Measurements from ENCODE around the gene GALNTL6. TPM values are rescaled to one million over a fixed set of nuclear protein-coding genes. Genes with fewer than 3 reads are reported as not detected.

The GALNTL6 gene
- total and polyA plus RNA-seq, 2 donors (not counting 1 experiment from before 2014, with no cell fraction given), result 0.99 to 1.1 TPM

DNA sequence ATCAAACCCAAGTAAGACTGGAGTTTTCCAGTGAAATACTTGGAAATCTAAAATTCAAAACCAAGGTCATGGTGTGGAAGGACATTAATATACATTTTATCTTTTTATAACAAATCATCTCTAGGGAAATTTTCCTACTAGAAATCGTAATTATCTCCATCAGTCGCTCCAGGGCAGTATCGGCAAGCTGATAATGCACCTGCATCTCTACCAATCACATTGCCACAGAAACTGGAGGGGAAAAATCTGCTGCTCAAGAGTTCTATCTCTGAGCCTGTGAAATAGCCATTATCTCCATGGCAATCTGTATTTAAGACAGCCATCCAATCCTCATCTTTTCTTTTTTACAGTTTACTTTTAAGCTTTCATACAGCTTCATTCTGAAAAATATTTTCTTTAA is 817.1 kb downstream of the GALNTL6 start:
- Histone ChIP-seq H3K79me2 (ENCODE audit: control insufficient read depth, insufficient read depth, low read length) (no peaks in the 10 kb centered on the region), H2AFZ (ENCODE audit: insufficient read depth, low read depth, low read length, poor library complexity, severe bottlenecking) (no peak overlapping the region), H3K9me3 (ENCODE audit: control extremely low read depth in 1 of 3, control insufficient read depth in 2 of 3, insufficient read depth in 1 of 3, low read length in 2 of 3) (peaks cover 0 to 3% (median 0%) of the 10 kb centered on the region in 3 donors), H3K27ac (ENCODE audit: low read length in 2 of 2) (no peak overlapping the region), H4K20me1 (ENCODE audit: control insufficient read depth, insufficient read depth, low read length, poor library complexity, severe bottlenecking) (no peaks in the 10 kb centered on the region), H3K27me3 (replicated peaks in 1 of 4; ENCODE audit: control extremely low read depth in 1 of 4, control insufficient read depth in 3 of 4, insufficient read depth in 4 of 4, low read length in 3 of 4) (no peaks in the 10 kb centered on the region), H3K4me3 (ENCODE audit: control extremely low read depth in 1 of 5, extremely low read depth in 1 of 5, insufficient read depth in 1 of 5, low read depth in 2 of 5, low read length in 4 of 5) (no peak overlapping the region), H3K9ac (ENCODE audit: low read length) (no peak overlapping the region), H3K4me2 (replicated peaks; ENCODE audit: low read depth, low read length, poor library complexity, severe bottlenecking) (no peak overlapping the region), H3K4me1 (ENCODE audit: control insufficient read depth in 2 of 2, insufficient read depth in 2 of 2, low read length in 2 of 2) (no peaks in the 10 kb centered on the region), H3K36me3 (replicated peaks in 1 of 2; ENCODE audit: control extremely low read depth in 1 of 2, control insufficient read depth in 1 of 2, extremely low read depth in 1 of 2, insufficient read depth in 2 of 2, low read length in 1 of 2) (no peaks in the 10 kb centered on the region)
- 88% methylated on average over 3 of the region's 3 CpGs for WGBS (ENCODE audit: insufficient coverage)
- ChIA-PET POLR2A (no interaction called here), CTCF (no interaction called here)
- ATAC-seq (ENCODE audit: low read depth) (no peak), DNase-seq (no peak)
- H3K4me1 Mint-ChIP-seq, result no peaks in the 10 kb centered on the region
- H3K9me3 Mint-ChIP-seq (ENCODE audit: insufficient read depth), result peaks cover 3% of the 10 kb centered on the region
- no peak overlapping the region for H3K4me3 Mint-ChIP-seq
- TF ChIP-seq, protein P1, sequence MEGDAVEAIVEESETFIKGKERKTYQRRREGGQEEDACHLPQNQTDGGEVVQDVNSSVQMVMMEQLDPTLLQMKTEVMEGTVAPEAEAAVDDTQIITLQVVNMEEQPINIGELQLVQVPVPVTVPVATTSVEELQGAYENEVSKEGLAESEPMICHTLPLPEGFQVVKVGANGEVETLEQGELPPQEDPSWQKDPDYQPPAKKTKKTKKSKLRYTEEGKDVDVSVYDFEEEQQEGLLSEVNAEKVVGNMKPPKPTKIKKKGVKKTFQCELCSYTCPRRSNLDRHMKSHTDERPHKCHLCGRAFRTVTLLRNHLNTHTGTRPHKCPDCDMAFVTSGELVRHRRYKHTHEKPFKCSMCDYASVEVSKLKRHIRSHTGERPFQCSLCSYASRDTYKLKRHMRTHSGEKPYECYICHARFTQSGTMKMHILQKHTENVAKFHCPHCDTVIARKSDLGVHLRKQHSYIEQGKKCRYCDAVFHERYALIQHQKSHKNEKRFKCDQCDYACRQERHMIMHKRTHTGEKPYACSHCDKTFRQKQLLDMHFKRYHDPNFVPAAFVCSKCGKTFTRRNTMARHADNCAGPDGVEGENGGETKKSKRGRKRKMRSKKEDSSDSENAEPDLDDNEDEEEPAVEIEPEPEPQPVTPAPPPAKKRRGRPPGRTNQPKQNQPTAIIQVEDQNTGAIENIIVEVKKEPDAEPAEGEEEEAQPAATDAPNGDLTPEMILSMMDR (IDR thresholded peaks at IDR 0.05), result no peak
- intact Hi-C loops (cut with micrococcal nuclease), result no loop called here
- H3K27me3 Mint-ChIP-seq, result no peaks in the 10 kb centered on the region
- H3K27ac Mint-ChIP-seq, result no peak overlapping the region

DNA sequence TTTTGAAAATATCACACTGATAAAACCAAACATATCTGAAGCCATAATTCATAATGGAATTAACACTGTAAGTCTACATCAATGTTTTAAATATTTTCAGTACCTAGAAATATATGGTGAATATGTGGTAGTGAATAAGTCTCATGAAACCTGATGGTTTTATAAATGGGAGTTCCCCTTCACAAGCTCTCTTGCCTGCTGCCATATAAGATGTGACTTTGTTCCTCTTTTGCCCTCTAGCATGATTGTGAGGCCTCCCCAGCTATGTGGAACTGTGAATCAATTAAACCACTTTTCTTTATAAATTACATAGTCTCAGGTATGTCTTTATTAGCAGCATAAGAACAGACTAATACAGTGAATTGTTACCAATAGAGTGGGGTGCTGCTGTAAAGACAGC is 818.6 kb downstream of the GALNTL6 start:
- intact Hi-C loops (cut with micrococcal nuclease), result no loop called here
- H3K27me3 ChIP-seq (replicated peaks in 1 of 4; ENCODE audit: control extremely low read depth in 1 of 4, control insufficient read depth in 3 of 4, insufficient read depth in 4 of 4, low read length in 3 of 4), result no peaks in the 10 kb centered on the region
- no peak overlapping the region for H2AFZ ChIP-seq (ENCODE audit: insufficient read depth, low read depth, low read length, poor library complexity, severe bottlenecking)
- H3K4me3 ChIP-seq (ENCODE audit: control extremely low read depth in 1 of 5, extremely low read depth in 1 of 5, insufficient read depth in 1 of 5, low read depth in 2 of 5, low read length in 4 of 5), result no peak overlapping the region
- DNase-seq (no peak), ATAC-seq (ENCODE audit: low read depth) (no peak)
- Mint-ChIP-seq H3K27ac (no peak overlapping the region), H3K4me1 (no peaks in the 10 kb centered on the region), H3K9me3 (ENCODE audit: insufficient read depth) (no peaks in the 10 kb centered on the region), H3K4me3 (no peak overlapping the region), H3K27me3 (no peaks in the 10 kb centered on the region)
- ChIA-PET CTCF (no interaction called here), POLR2A (no interaction called here)
- H3K36me3 ChIP-seq (replicated peaks in 1 of 2; ENCODE audit: control extremely low read depth in 1 of 2, control insufficient read depth in 1 of 2, extremely low read depth in 1 of 2, insufficient read depth in 2 of 2, low read length in 1 of 2), result no peaks in the 10 kb centered on the region
- no peaks in the 10 kb centered on the region for H4K20me1 ChIP-seq (ENCODE audit: control insufficient read depth, insufficient read depth, low read length, poor library complexity, severe bottlenecking)
- H3K4me1 ChIP-seq (ENCODE audit: control insufficient read depth in 2 of 2, insufficient read depth in 2 of 2, low read length in 2 of 2), result no peaks in the 10 kb centered on the region
- peaks cover 0 to 3% (median 0%) of the 10 kb centered on the region in 3 donors for H3K9me3 ChIP-seq (ENCODE audit: control extremely low read depth in 1 of 3, control insufficient read depth in 2 of 3, insufficient read depth in 1 of 3, low read length in 2 of 3)
- H3K9ac ChIP-seq (ENCODE audit: low read length), result no peak overlapping the region
- H3K79me2 ChIP-seq (ENCODE audit: control insufficient read depth, insufficient read depth, low read length), result no peaks in the 10 kb centered on the region
- TF ChIP-seq EZH2 (IDR thresholded peaks at IDR 0.05; ENCODE audit: borderline replicate concordance, insufficient read depth, low read depth, low read length, poor library complexity, severe bottlenecking), result no peak
- TF ChIP-seq, protein P1 (IDR thresholded peaks at IDR 0.05), result no peak
- H3K4me2 ChIP-seq (replicated peaks; ENCODE audit: low read depth, low read length, poor library complexity, severe bottlenecking), result no peak overlapping the region
- H3K27ac ChIP-seq (ENCODE audit: low read length in 2 of 2), result no peak overlapping the region
